HepG2 (cell line): ENCODE measurements around the gene PTTG1. TPM values are rescaled to one million over a fixed set of nuclear protein-coding genes. Genes with fewer than 3 reads are reported as not detected.
A peak's percentile ranks its signal among the peaks of the same experiment; 100 is the strongest.

Source experiments
- ARID3A ChIP-seq: IDR thresholded peaks from 2 replicates; pipeline ENCODE4 v1.6.1; 2012; ENCODE audit warnings: low read depth, low read length, improper control_type of control experiment
- ATF7 ChIP-seq, 2 experiments: fragments of 450-650 bp in 1 of 2; sonication (generic) in 1 of 2; formaldehyde crosslinking in 1 of 2; IDR thresholded peaks; 2 replicates each; pipeline versions ENCODE4 v1.4.0 to v1.6.1; 2016 to 2020; ENCODE audit warnings: antibody characterized with exemption in 1 of 2, mild to moderate bottlenecking in 1 of 2, missing genetic modification reagents in 1 of 2
- EED ChIP-seq: sonication (generic); formaldehyde crosslinking; IDR thresholded peaks from 2 replicates; pipeline ENCODE4 v1.5.0; 2020; ENCODE audit warnings: mild to moderate bottlenecking, missing genetic modification reagents
- ELF4 ChIP-seq: sonication (generic); formaldehyde crosslinking; IDR thresholded peaks from 2 replicates; pipeline ENCODE4 v1.5.0; 2020; ENCODE audit warnings: missing genetic modification reagents, mild to moderate bottlenecking, moderate library complexity, borderline replicate concordance
- HMG20A ChIP-seq: IDR thresholded peaks from 2 replicates; pipeline ENCODE4 v1.6.1; 2016; ENCODE audit warnings: borderline replicate concordance
- JUN ChIP-seq: sonication (generic); formaldehyde crosslinking; IDR thresholded peaks from 2 replicates; pipeline ENCODE4 v1.4.0; 2020; ENCODE audit warnings: mild to moderate bottlenecking, missing genetic modification reagents
- KAT7 ChIP-seq: IDR thresholded peaks from 2 replicates; pipeline ENCODE4 v1.6.1; 2018; ENCODE audit warnings: borderline replicate concordance, missing compliant biosample characterization
- NFYC ChIP-seq: IDR thresholded peaks from 2 replicates; pipeline ENCODE4 v1.6.1; 2016; ENCODE audit warnings: missing genetic modification reagents, missing compliant biosample characterization
- NR2F1 ChIP-seq, 2 experiments: fragments of 450-650 bp in 1 of 2; formaldehyde crosslinking in 1 of 2; IDR thresholded peaks; 2 replicates each; pipeline versions ENCODE4 v1.5.0 to v1.6.1; 2016 to 2020; ENCODE audit warnings: mild to moderate bottlenecking in 1 of 2, missing compliant biosample characterization in 1 of 2, missing genetic modification reagents in 1 of 2, moderate library complexity in 1 of 2
- PLSCR1 ChIP-seq: sonication (generic); formaldehyde crosslinking; IDR thresholded peaks from 2 replicates; pipeline ENCODE4 v1.5.0; 2020; ENCODE audit warnings: missing genetic modification reagents, mild to moderate bottlenecking, borderline replicate concordance
- SOX13 ChIP-seq, 3 experiments: fragments of 450-650 bp in 1 of 3; sonication (generic) in 1 of 3; formaldehyde crosslinking in 1 of 3; IDR thresholded peaks in 2 of 3; conservative IDR thresholded peaks in 1 of 3; 2 replicates each; pipeline versions ENCODE4 v1.5.0 to v1.6.1; 2016 to 2020; ENCODE audit warnings: antibody characterized with exemption in 1 of 3, mild to moderate bottlenecking in 1 of 3, missing compliant biosample characterization in 1 of 3, missing genetic modification reagents in 1 of 3, moderate library complexity in 1 of 3
- YEATS2 ChIP-seq: sonication (generic); formaldehyde crosslinking; IDR thresholded peaks from 2 replicates; pipeline ENCODE4 v1.4.0; 2020; ENCODE audit warnings: missing genetic modification reagents, borderline replicate concordance
- ZBTB42 ChIP-seq: sonication (generic); formaldehyde crosslinking; IDR thresholded peaks from 2 replicates; pipeline ENCODE4 v1.5.0; 2020; ENCODE audit warnings: mild to moderate bottlenecking, missing genetic modification reagents
- ZEB1 ChIP-seq: IDR thresholded peaks from 2 replicates; pipeline ENCODE4 v1.6.1; 2012; ENCODE audit warnings: mild to moderate bottlenecking, low read depth, inconsistent platforms; ENCODE audit not compliant: insufficient replicate concordance
- ZNF224 ChIP-seq: sonication (generic); formaldehyde crosslinking; IDR thresholded peaks from 2 replicates; pipeline ENCODE4 v1.5.0; 2020; ENCODE audit warnings: mild to moderate bottlenecking, missing genetic modification reagents
- ZNF496 ChIP-seq: sonication (generic); formaldehyde crosslinking; IDR thresholded peaks from 2 replicates; pipeline ENCODE4 v1.8.1; 2023; ENCODE audit warnings: mild to moderate bottlenecking, moderate library complexity, missing genetic modification reagents; ENCODE audit not compliant: insufficient replicate concordance
- ZNF543 ChIP-seq: sonication (generic); formaldehyde crosslinking; IDR thresholded peaks from 2 replicates; pipeline ENCODE4 v1.4.0; 2020; ENCODE audit warnings: mild to moderate bottlenecking, missing genetic modification reagents
- ZNF672 ChIP-seq: sonication (generic); formaldehyde crosslinking; IDR thresholded peaks from 2 replicates; pipeline ENCODE4 v1.8.1; 2022; ENCODE audit warnings: missing genetic modification reagents
- ZNF800 ChIP-seq: sonication (generic); formaldehyde crosslinking; IDR thresholded peaks from 2 replicates; pipeline ENCODE4 v1.4.0; 2020; ENCODE audit warnings: missing genetic modification reagents
- ZXDC ChIP-seq: sonication (generic); formaldehyde crosslinking; IDR thresholded peaks from 2 replicates; pipeline ENCODE4 v1.5.0; 2020; ENCODE audit warnings: mild to moderate bottlenecking, missing genetic modification reagents
- polyA plus RNA-seq, 8 experiments: library from polyadenylated mRNA; depleted of rRNA in 3 of 8; stranded (reverse) in 7 of 8; unstranded in 1 of 8; fragments of >200 nt; fragmentation: Illumina TruSeq in 4 of 8; extraction: Trizol in 4 of 8; gene quantifications; 2 replicates each; pipeline versions ENCODE4 v1.2.1 to v1.2.3, GENCODE V29; 2011 to 2016; ENCODE audit warnings: low read depth in 4 of 8, missing spikeins in 1 of 8, mixed read lengths in 1 of 8; ENCODE audit not compliant: insufficient read depth in 1 of 8
- total RNA-seq, 5 experiments: library from RNA; depleted of rRNA; stranded (reverse); fragments of >200 nt; fragmentation: Illumina TruSeq; extraction: Trizol; gene quantifications; 2 replicates each; pipeline ENCODE4 v1.2.3, GENCODE V29; 2016; ENCODE audit warnings: low read depth in 1 of 5

The PTTG1 gene
- total and polyA plus RNA-seq, 2 of the 13 experiments (the other 11 are each of a cell fraction or from before 2014, with no cell fraction given), result 102 to 161 TPM

- TF ChIP-seq ARID3A (peak; percentile 76; the same call in 1 of the 2 replicates), KAT7 (CRISPR knock-in tag) (no peak), ZNF672 (CRISPR knock-in tag) (no peak), ZXDC (no peak), PLSCR1 (CRISPR knock-in tag) (no peak), ZNF224 (CRISPR knock-in tag) (no peak), YEATS2 (CRISPR knock-in tag) (no peak), ZNF543 (CRISPR knock-in tag) (no peak), NR2F1 (CRISPR knock-in tag; IDR thresholded peaks at IDR 0.05) (no peak), ELF4 (CRISPR knock-in tag) (0 out of 2 replicates have a peak, but pooled peaks have one; percentile 42), ATF7 (IDR thresholded peaks at IDR 0.05) (no peak), ATF7 (CRISPR knock-in tag; IDR thresholded peaks at IDR 0.05) (no peak), ZEB1 (no peak), EED (CRISPR knock-in tag) (no peak), ZNF800 (CRISPR knock-in tag) (no peak), ZNF496 (no peak), JUN (CRISPR knock-in tag) (no peak), ZBTB42 (CRISPR knock-in tag) (no peak), NFYC (no peak), HMG20A (CRISPR knock-in tag) (peak; percentile 62; the same call in 1 of the 2 replicates), SOX13 (IDR thresholded peaks at IDR 0.05) (0 out of 2 replicates have a peak, but pooled peaks have one; percentile 28), SOX13 (CRISPR knock-in tag; conservative IDR thresholded peaks at IDR 0.05 in 1 of 2, IDR thresholded peaks at IDR 0.05 in 1 of 2) (peak in 1 of 2 experiments; percentile 88; a peak in 2 of 4 replicates)
Observed at GRCh38 chr5:160463740-160464465, 42.2 kb downstream of the PTTG1 start (continued).
